Measurements from ENCODE around the gene EMC8.

Gene EMC8

GRCh38 chr16:85734311-85735017 lies 64.9 kb downstream of the EMC8 start:
- no peak for DNase-seq (ENCODE audit: low read depth in 1 of 2, low spot score in 1 of 2)
- no peak for TF ChIP-seq JUND (IDR thresholded peaks at IDR 0.05; ENCODE audit: low read depth)
- in situ Hi-C loops (cut with HindIII; ENCODE audit: low pct_unique_long_range_greater_than_20kb, low sequenced_read_pairs): no loop called here

- DNase-seq (ENCODE audit: low read depth in 1 of 2, low spot score in 1 of 2): no peak
- in situ Hi-C loops (cut with HindIII; ENCODE audit: low pct_unique_long_range_greater_than_20kb, low sequenced_read_pairs): no loop called here
- no peak for TF ChIP-seq JUND (IDR thresholded peaks at IDR 0.05; ENCODE audit: low read depth)
These were observed 65.5 kb downstream of the EMC8 start for GRCh38 chr16:85733839-85734170.

- in situ Hi-C loops (cut with HindIII; ENCODE audit: low pct_unique_long_range_greater_than_20kb, low sequenced_read_pairs): no loop called here
- no peak for TF ChIP-seq JUND (IDR thresholded peaks at IDR 0.05; ENCODE audit: low read depth)
These were observed 66.0 kb downstream of the EMC8 start for GRCh38 chr16:85733155-85733838.

GRCh38 chr16:85731179-85731578 lies 68.2 kb downstream of the EMC8 start:
- DNase-seq (ENCODE audit: low read depth in 1 of 2, low spot score in 1 of 2): no peak
- TF ChIP-seq JUND (IDR thresholded peaks at IDR 0.05; ENCODE audit: low read depth): no peak
- in situ Hi-C loops (cut with HindIII; ENCODE audit: low pct_unique_long_range_greater_than_20kb, low sequenced_read_pairs): no loop called here

More at GRCh38 chr16:85733155-85733838, 66.0 kb downstream of the EMC8 start:
- no peak for DNase-seq (ENCODE audit: low read depth in 1 of 2, low spot score in 1 of 2)

GRCh38 chr16:85730186-85730465 lies 69.2 kb downstream of the EMC8 start:
- DNase-seq (ENCODE audit: low read depth in 1 of 2, low spot score in 1 of 2): no peak
- TF ChIP-seq JUND (IDR thresholded peaks at IDR 0.05; ENCODE audit: low read depth): no peak
- in situ Hi-C loops (cut with HindIII; ENCODE audit: low pct_unique_long_range_greater_than_20kb, low sequenced_read_pairs): no loop called here

GRCh38 chr16:85729452-85730185 lies 69.7 kb downstream of the EMC8 start:
- no peak for TF ChIP-seq JUND (IDR thresholded peaks at IDR 0.05; ENCODE audit: low read depth)
- in situ Hi-C loops (cut with HindIII; ENCODE audit: low pct_unique_long_range_greater_than_20kb, low sequenced_read_pairs): no loop called here
- DNase-seq (ENCODE audit: low read depth in 1 of 2, low spot score in 1 of 2): no peak

GRCh38 chr16:85728879-85729278 lies 70.5 kb downstream of the EMC8 start:
- no peak for DNase-seq (ENCODE audit: low read depth in 1 of 2, low spot score in 1 of 2)
- in situ Hi-C loops (cut with HindIII; ENCODE audit: low pct_unique_long_range_greater_than_20kb, low sequenced_read_pairs): no loop called here
- no peak for TF ChIP-seq JUND (IDR thresholded peaks at IDR 0.05; ENCODE audit: low read depth)

Data from T47D (cell line).